GM12873 (cell line): Measurements from ENCODE around the gene CPEB2.

Source experiments
- TF ChIP-seq, protein P1 (sequence below): IDR thresholded peaks from 2 replicates; pipeline ENCODE4 v1.5.1; 2012; ENCODE audit warnings: low read depth, mild to moderate bottlenecking, moderate library complexity, low read length, control low read depth; ENCODE audit not compliant: insufficient read depth; ENCODE audit errors: missing control alignments

Gene CPEB2

DNA sequence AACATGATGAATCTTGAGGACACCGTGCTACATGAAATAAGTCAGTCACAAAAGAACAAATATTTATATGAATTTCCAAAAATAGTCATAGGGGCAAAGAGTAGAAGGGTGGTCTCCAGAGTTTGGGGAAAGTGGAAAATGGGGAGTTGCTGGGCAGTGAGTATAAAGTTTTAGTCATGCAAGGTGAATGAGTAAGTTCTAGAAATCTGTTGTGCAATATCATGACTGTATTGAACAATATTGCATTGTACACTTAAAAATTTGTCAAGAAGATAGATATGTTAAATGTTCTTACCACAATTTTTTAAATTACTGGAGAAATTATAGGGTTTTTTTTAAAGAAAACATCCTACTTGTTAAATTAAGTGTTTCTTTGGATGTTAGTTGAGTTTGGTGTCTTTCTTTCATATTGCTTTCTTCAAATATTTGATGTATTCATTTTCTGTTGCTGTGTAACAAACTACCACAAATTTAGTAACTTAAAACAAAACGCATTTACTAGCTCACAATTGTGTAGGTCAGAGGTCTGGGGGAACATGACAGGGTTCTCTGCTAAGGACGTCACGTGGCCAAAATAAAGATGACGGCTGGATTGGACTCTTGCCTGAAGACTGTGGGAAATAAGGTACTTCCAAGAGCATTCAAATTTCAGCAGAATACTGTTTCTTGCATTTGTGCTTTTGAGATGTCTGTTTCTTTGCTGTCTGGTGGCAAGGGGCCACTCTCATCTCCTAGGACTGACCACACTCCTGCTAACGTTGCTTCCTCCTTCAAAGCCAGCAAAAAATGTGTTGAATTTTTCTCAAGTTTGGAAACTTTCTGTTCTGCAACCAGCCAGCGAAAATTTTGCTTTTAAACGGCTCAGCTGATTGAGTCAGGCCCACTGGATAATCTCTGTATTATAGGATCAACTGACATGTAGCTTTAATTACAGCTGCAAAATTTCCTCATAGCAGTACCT, 76.7 kb downstream of the CPEB2 start:
- TF ChIP-seq, protein P1, sequence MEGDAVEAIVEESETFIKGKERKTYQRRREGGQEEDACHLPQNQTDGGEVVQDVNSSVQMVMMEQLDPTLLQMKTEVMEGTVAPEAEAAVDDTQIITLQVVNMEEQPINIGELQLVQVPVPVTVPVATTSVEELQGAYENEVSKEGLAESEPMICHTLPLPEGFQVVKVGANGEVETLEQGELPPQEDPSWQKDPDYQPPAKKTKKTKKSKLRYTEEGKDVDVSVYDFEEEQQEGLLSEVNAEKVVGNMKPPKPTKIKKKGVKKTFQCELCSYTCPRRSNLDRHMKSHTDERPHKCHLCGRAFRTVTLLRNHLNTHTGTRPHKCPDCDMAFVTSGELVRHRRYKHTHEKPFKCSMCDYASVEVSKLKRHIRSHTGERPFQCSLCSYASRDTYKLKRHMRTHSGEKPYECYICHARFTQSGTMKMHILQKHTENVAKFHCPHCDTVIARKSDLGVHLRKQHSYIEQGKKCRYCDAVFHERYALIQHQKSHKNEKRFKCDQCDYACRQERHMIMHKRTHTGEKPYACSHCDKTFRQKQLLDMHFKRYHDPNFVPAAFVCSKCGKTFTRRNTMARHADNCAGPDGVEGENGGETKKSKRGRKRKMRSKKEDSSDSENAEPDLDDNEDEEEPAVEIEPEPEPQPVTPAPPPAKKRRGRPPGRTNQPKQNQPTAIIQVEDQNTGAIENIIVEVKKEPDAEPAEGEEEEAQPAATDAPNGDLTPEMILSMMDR = no peak

DNA sequence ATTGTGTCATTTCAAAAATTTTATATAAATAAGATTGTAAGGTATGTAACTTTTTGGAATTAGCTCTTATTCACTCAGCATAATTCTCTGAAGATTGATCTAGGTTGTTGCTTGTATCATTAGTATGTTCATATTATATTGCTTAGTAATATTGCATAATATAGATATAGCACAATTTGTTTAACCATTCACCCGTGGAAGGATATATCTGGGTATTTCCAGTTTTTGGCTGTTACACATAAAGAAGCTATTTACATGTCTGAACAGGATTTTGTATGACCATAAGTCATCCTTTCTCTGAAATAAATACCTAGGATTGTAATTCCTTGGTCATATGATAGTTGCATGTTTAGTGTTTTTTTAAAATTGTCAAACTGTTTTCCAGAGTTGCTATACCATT, 82.5 kb downstream of the CPEB2 start:
- TF ChIP-seq, protein P1 = no peak

DNA sequence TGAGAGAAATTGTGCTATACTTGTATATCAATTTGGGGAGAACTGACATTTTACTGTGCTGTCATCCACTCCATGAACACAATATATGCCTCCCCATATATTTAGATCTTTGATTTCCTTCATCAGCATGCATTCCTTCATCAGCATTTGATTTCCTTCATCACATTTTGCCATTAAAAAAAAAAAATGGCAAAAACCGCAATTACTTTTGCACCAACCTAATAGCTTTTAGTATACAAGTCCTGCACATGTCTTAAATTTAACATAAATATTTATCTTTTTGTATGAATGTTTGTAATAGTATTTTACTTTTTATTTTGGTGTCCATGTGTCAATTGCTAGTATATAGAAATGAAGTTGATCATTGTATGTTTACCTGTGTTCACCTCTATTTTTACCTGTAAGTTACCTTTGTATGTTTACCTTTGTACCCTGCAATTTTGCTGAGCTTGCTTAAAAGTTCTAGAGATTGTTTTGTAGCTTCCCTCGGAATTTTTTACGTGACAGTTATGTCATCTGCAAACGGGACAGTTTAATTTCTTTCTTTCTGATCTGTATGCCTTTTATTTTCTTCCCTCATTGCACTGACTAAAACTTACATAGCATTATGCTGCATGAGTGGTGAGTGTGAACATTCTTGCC, 86.2 kb downstream of the CPEB2 start:
- TF ChIP-seq, protein P1 = no peak

DNA sequence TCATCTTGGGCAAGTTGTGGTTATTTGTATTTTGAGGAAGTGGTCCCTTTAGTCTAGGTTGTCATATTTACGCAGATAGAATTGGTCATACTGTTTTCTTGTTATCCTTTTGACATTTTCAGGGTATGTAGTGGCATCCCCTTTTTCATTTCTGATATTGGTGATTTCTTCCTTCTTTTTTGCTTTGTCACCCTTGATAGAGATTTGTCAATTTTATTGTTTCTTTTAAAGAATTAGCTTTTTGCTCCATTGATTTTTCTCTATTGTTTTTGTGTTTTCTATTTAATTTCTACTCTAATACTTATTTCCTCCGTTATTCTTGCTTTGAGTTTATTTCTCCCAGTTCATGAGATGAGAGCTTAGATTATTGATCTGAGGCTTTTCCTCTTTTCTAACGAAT, 87.7 kb downstream of the CPEB2 start:
- TF ChIP-seq, protein P1 = no peak

DNA sequence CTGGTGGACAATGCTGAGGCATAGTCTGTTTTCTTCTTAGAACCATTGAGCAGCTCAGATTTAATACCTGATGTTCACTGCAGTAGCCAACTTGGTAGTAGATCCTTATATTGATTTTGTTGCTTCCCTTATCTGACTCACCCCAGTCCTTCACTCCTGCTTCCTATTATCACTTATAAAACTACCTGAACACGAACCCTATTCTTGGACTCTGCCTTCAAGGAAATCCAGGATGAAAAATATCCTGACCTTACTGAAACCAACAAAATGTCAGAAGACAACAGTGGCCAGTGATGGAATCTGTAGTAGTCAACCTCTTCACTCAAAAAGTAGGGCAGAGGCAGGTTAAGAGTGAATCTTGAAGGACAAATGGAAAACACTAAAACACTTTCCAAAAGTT, 98.1 kb downstream of the CPEB2 start:
- TF ChIP-seq, protein P1 = no peak

DNA sequence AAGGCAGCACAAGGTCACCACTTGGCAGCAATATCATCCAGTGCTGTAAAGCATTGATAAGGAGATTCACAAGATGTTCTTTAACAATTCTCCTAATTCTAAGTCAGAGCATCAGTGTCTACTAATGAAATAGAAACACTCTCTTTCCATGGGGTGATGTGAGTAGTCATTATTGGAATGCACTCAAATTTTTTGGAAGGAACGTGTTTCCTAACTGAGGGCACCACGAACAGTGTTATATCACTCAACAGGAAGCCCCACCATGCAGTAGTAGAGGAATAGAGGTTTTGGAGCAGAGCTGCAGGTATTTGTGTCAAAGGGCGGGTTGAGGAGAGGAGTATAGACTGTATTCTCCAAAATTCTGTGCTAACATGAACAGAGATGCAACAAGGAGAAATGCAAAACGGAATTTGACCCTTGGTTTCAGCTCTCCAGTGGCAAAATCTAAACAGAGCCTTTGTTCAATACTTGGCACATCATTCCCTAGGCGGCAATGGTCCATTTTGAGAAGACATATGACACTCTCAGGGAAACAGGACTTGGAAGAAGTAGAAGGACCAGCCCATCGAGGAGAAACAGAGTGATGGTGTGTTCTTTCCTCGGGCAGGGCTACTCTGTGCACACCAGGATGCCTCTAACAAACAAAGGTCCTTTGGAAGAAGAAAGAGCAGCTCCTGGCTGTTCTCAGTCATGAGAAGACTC, 98.9 kb downstream of the CPEB2 start:
- TF ChIP-seq, protein P1 = no peak

DNA sequence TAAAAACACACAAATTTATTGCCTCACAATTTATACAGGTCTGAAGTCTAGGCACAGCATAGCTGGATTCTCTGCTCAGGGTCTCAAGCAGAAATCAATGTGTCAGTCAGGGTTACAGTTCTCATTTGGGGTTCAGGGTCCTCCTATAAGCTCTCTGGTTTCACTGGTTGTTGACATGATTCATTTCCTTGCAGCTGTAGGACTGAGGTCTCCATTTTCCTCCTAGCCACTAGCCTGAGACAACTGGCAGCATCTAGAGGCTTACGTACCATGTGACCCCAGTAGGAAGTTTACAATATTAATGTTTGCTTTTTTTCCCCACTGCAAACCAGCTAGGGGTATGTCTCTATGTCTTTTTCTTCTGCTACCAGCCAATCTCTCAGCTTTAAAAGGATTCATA, 102.5 kb downstream of the CPEB2 start:
- TF ChIP-seq, protein P1 = no peak
